T-cell (primary cell): Measurements from ENCODE around the gene TNRC6B. TPM values are rescaled to one million over a fixed set of nuclear protein-coding genes. Genes with fewer than 3 reads are reported as not detected.

Source experiments
- ATAC-seq, 4 experiments: fragments of 200-7000 bp in 3 of 4; fragments of 150-1000 bp in 1 of 4; cut with Tn5 transposase; replicated peaks in 1 of 4; 1 replicate in 3 of 4; 2 replicates in 1 of 4; pipeline ENCODE4 v1.10.0; 2021; ENCODE audit warnings: moderate library complexity in 3 of 4, mild to moderate bottlenecking in 2 of 4, moderate number of reproducible peaks in 1 of 4
- CTCF ChIA-PET, 2 donors: fragments of 300-600 bp; sonication (Branson Sonifier 250); formaldehyde crosslinking; loops; one replicate each; lab custom pipeline; 2022; ENCODE audit warnings: antibody characterized with exemption in 2 of 2; lab: Charles Lee
- POLR2A ChIA-PET, 2 donors: fragments of 300-600 bp; sonication (Branson Sonifier 250); formaldehyde crosslinking; loops; one replicate each; lab custom pipeline; 2022; ENCODE audit warnings: antibody characterized with exemption in 2 of 2; lab: Charles Lee
- DNase-seq, 35 experiments: peaks; one replicate each; pipeline versions ENCODE4 v3.0.0 to v3.0.0-alpha.2; 2013 to 2023
- H3K27ac ChIP-seq: one replicate; pipeline ENCODE4 v1.5.1; 2013; ENCODE audit warnings: low read length
- H3K27me3 ChIP-seq, 2 experiments: replicated peaks in 1 of 2; 1 replicate in 1 of 2; 2 replicates in 1 of 2; pipeline versions ENCODE4 v1.6.1 to v1.7.0; 2013; ENCODE audit warnings: low read length in 1 of 2, mixed read lengths in 1 of 2; ENCODE audit not compliant: control insufficient read depth in 2 of 2, insufficient read depth in 2 of 2; ENCODE audit errors: extremely low read depth in 1 of 2
- H3K36me3 ChIP-seq, 2 donors: 1 replicate in 1 of 2; 2 replicates in 1 of 2; pipeline versions ENCODE4 v1.6.1 to v1.7.0; 2013; ENCODE audit warnings: low read length in 1 of 2; ENCODE audit not compliant: control insufficient read depth in 2 of 2, insufficient read depth in 1 of 2; ENCODE audit errors: extremely low read depth in 1 of 2
- H3K4me1 ChIP-seq, 2 experiments: 1 replicate in 1 of 2; 2 replicates in 1 of 2; pipeline versions ENCODE4 v1.6.1 to v1.7.0; 2013; ENCODE audit warnings: low read length in 2 of 2, mixed read lengths in 1 of 2; ENCODE audit not compliant: insufficient read depth in 2 of 2, control insufficient read depth in 1 of 2; ENCODE audit errors: extremely low read depth in 1 of 2
- H3K4me3 ChIP-seq, 2 donors: 1 replicate in 1 of 2; 2 replicates in 1 of 2; pipeline versions ENCODE4 v1.5.1 to v1.7.0; 2013; ENCODE audit warnings: mild to moderate bottlenecking in 2 of 2, low read length in 1 of 2, moderate library complexity in 1 of 2; ENCODE audit not compliant: control insufficient read depth in 1 of 2; ENCODE audit errors: extremely low read depth in 1 of 2
- H3K9me3 ChIP-seq: 2 replicates; pipeline ENCODE4 v1.7.0; 2013
- H3K27ac Mint-ChIP-seq, 2 donors: one replicate each; pipeline ENCODE4 v1.8.0; 2020 to 2021; ENCODE audit warnings: mild to moderate bottlenecking in 2 of 2, mixed read lengths in 2 of 2
- H3K27me3 Mint-ChIP-seq, 2 donors: one replicate each; pipeline ENCODE4 v1.8.0; 2021 to 2022; ENCODE audit warnings: mixed read lengths in 2 of 2
- H3K36me3 Mint-ChIP-seq: one replicate; pipeline ENCODE4 v1.8.0; 2021; ENCODE audit warnings: mixed read lengths
- H3K4me1 Mint-ChIP-seq, 3 donors: one replicate each; pipeline ENCODE4 v1.8.0; 2020 to 2022; ENCODE audit warnings: mixed read lengths in 3 of 3, mild to moderate bottlenecking in 1 of 3
- H3K4me3 Mint-ChIP-seq, 3 donors: one replicate each; pipeline ENCODE4 v1.8.0; 2020 to 2022; ENCODE audit warnings: mild to moderate bottlenecking in 3 of 3, mixed read lengths in 3 of 3, moderate library complexity in 3 of 3
- H3K9me3 Mint-ChIP-seq, 3 donors: one replicate each; pipeline ENCODE4 v1.8.0; 2020 to 2022; ENCODE audit warnings: mixed read lengths in 3 of 3
- WGBS: methylation state at CpG from one replicate; pipeline ENCODE4 v1.1.5; 2013; ENCODE audit warnings: missing lambda C conversion rate; ENCODE audit not compliant: insufficient coverage; 5-methylcytosine and 5-hydroxymethylcytosine counted together
- total RNA-seq, 35 experiments: library from RNA in 6 of 35; stranded (reverse) in 6 of 35; fragments of 120-200 nt in 1 of 35; gene quantifications; one replicate each; pipeline versions ENCODE4 v1.2.1 to v1.2.4 and lab custom pipeline; 2013 to 2026

Gene TNRC6B
- total RNA-seq, 5 donors from 2014 or later (not counting 1 experiment from before 2014, with no cell fraction given), result 122 to 173 (median 143) TPM

DNA sequence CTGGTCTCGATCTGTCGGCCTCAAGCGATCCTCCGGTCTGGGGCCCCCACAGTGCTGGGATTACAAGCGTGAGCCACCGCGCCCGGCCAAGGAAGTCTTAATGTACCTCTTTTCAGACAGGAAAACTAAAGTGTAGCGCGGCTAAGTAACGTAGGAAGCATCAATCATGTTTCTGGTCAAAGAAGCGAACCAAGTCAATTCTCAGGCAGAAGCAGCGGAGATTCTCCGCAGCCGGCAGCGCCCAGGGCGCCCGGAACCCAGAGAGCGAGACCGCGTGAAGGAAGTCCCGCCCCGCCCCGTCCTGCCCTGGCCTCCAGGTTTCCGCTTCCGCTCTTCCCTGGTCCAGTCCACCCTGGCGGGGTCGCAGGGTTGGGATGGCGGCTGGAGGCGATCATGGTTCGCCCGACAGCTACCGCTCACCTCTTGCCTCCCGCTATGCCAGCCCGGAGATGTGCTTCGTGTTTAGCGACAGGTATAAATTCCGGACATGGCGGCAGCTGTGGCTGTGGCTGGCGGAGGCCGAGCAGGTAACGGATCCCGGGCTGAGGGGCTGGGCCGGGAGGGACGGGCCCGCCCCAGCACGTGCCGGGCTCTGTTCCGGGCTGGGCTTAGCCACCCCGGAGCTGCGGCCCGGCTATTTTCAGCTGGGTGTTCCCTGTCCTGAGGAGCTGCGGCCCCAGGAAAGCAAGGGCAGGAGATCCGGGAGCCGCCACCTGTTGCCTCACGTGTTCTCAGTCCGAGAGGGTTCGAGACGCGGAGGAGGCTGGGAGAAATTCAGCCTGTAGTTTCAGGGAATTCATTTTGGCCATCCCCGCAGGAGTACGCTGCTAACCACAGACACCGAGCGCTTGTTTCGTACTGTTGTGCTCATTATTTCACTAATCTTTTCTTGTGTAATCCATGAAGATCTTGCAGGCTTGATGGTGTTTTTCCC is 168.7 kb downstream of the TNRC6B start, which contains the start of gene ADSL:
Gene ADSL, plus strand, starts transcription at position 316 of the 934 bp plus-strand sequence. Its CDS starts 59 bp downstream, at position 375.
- Histone ChIP-seq H3K4me1 (peaks cover 32 to 60% of the 10 kb centered on the region in 2 experiments), H3K27me3 (no peaks in the 10 kb centered on the region), H3K36me3 (peaks cover 3 to 26% of the 10 kb centered on the region in 2 donors), H3K4me3 (peak within 1 kb of the TSS; percentile 81 to 96), H3K9me3 (no peaks in the 10 kb centered on the region), H3K27ac (peak within 1 kb of the TSS; percentile 85)
- under 1% methylated on average over 65 of the region's 65 CpGs for WGBS
- ATAC-seq, result peak; percentile 85 to 89 (median 87)
- ChIA-PET CTCF (interaction anchor here in 1 of 2 donors (0.6 to 4.4 kb wide), 9 partner anchors 12 to 1088 kb away, joined by 3 to 29 read pairs (median 5); partner anchors contain the start of gene TNRC6B), POLR2A (interaction anchor here (0.6 to 1.1 kb wide), 4 partner anchors 14 to 999 kb away, joined by 3 to 4 read pairs (median 4); no protein-coding TSS in a partner anchor)
- peak within 1 kb of the TSS; percentile 92 to 98 (median 97) for H3K4me3 Mint-ChIP-seq
- no peaks in the 10 kb centered on the region for H3K27me3 Mint-ChIP-seq
- DNase-seq, result peak; percentile 61 to 88 (median 76)
- peak within 1 kb of the TSS; percentile 98 to 99 for H3K27ac Mint-ChIP-seq
- peaks cover 8% of the 10 kb centered on the region for H3K36me3 Mint-ChIP-seq
- H3K4me1 Mint-ChIP-seq, result peaks cover 53 to 63% (median 58%) of the 10 kb centered on the region in 3 donors
- H3K9me3 Mint-ChIP-seq, result no peaks in the 10 kb centered on the region

DNA sequence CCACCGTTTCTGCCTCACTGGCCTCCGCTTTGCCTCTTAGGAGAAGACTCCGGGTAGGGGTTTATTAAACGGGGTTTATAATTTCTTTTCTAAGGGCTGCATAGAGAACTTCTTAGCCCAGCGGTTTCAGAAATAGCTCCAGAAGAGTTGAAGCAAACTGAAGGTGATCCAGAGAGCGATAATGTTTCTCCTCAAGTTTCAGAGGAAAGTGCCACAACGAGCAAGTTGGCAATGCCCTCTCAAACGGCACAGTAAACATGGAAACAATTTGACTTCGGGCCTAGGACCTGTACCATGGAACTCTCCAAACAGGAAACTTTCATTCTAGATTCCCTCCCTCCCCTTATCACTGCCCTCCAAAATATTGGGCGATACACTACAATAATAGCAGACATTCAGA is 169.6 kb downstream of the TNRC6B start:
- Histone ChIP-seq H3K4me3 (peak overlapping the region; percentile 81 to 96), H3K27ac (peak overlapping the region; percentile 85), H3K9me3 (no peaks in the 10 kb centered on the region), H3K4me1 (peaks cover 26 to 54% of the 10 kb centered on the region in 2 experiments), H3K36me3 (peaks cover 4 to 34% of the 10 kb centered on the region in 2 donors), H3K27me3 (no peaks in the 10 kb centered on the region)
- Mint-ChIP-seq H3K27ac (peak overlapping the region; percentile 98 to 99), H3K36me3 (peaks cover 11% of the 10 kb centered on the region), H3K4me3 (peak overlapping the region; percentile 92 to 98 (median 97)), H3K9me3 (no peaks in the 10 kb centered on the region), H3K27me3 (no peaks in the 10 kb centered on the region), H3K4me1 (peaks cover 45 to 54% (median 49%) of the 10 kb centered on the region in 3 donors)
- DNase-seq (no peak), ATAC-seq (no peak)
- POLR2A ChIA-PET, result interaction anchor here in 1 of 2 donors (0.6 to 1.4 kb wide), 2 partner anchors 303 to 1000 kb away, joined by 3 to 5 read pairs; no protein-coding TSS in a partner anchor
- WGBS, result 7% methylated on average over 6 of the region's 10 CpGs
- CTCF ChIA-PET, result interaction anchor here (0.5 to 4.4 kb wide), 18 partner anchors 22 to 814 kb away, joined by 3 to 29 read pairs (median 4); partner anchors contain the start of gene TNRC6B (in 1 of the 2)

DNA sequence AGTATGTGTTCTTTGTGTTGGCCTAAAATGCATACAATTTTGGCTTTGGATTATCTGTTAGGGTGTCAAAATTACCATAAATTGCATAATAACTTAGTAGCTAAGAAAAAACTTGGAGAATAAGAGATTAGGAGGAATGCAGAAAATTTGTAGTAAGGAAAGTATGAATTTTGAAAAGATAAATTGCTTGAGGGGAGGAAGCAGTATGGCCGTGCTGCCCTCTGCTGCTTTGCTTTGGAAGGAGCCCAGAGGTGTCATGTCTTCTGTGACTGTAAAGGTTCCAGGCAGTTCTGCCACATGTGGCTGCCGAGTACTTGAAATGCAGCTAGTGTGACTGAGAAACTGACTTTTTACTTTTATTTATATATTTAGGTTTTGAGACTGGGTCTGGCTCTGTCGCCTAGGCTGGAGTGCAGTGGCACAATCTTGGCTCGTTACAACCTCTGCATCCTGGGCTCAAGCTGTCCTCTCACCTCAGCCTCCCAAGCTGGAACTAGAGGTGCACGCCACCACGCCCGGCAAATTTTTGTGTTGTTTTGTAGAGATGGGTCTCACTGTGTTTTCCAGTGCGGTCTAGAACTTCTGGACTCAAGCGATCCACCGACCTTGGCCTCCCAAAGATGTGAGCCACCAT is 170.4 kb downstream of the TNRC6B start:
- peak overlapping the region; percentile 85 for H3K27ac ChIP-seq
- Mint-ChIP-seq H3K36me3 (peaks cover 15% of the 10 kb centered on the region), H3K27me3 (no peaks in the 10 kb centered on the region), H3K4me1 (peaks cover 36 to 48% (median 47%) of the 10 kb centered on the region in 3 donors), H3K27ac (peak overlapping the region; percentile 98 to 99), H3K9me3 (no peaks in the 10 kb centered on the region), H3K4me3 (peak overlapping the region; percentile 92 to 98 (median 97))
- peak overlapping the region in 1 of 2 donors; percentile 96 for H3K4me3 ChIP-seq
- no peaks in the 10 kb centered on the region for H3K9me3 ChIP-seq
- 0% methylated on average over 1 of the region's 10 CpGs for WGBS
- ATAC-seq (peak; percentile 25 to 44 (median 32)), DNase-seq (peak; percentile 42 to 84 (median 65))
- POLR2A ChIA-PET, result interaction anchor here (0.7 to 1.4 kb wide), 2 partner anchors 72 to 304 kb away, joined by 5 to 7 read pairs; no protein-coding TSS in a partner anchor
- CTCF ChIA-PET, result interaction anchor here (0.5 to 4.4 kb wide), 22 partner anchors 23 to 852 kb away, joined by 3 to 29 read pairs (median 4); partner anchors contain the start of gene TNRC6B (in 1 of the 2)
- H3K27me3 ChIP-seq, result no peaks in the 10 kb centered on the region
- peaks cover 17 to 47% of the 10 kb centered on the region in 2 experiments for H3K4me1 ChIP-seq
- H3K36me3 ChIP-seq, result peaks cover 4 to 42% of the 10 kb centered on the region in 2 donors

DNA sequence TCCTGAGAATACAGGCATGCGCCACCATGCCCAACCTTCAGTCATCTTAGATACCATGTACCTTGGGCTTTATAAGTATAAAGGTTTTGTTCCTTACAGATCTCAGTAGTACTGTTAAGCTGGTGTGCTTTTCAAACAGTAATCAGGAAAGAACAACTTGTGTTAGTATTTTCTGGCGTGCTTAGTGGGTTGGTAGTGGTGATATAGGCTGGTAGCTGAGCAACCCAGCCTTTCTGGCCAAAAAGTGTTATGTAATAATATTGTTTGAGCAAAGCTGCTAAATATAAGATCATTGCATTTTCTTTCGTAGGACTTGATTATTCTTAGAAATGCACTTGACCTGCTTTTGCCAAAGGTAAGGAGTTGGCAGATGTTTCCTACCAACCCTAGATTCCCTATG is 175.0 kb downstream of the TNRC6B start:
- no peaks in the 10 kb centered on the region for H3K9me3 ChIP-seq
- no peak overlapping the region for H3K27ac ChIP-seq
- ChIA-PET POLR2A (no interaction called here), CTCF (interaction anchor here (0.6 kb wide), 2 partner anchors 294 to 402 kb away, joined by 5 read pairs; no protein-coding TSS in a partner anchor)
- H3K36me3 Mint-ChIP-seq, result peaks cover 37% of the 10 kb centered on the region
- H3K4me1 Mint-ChIP-seq, result peaks cover 12 to 24% (median 19%) of the 10 kb centered on the region in 3 donors
- no peak overlapping the region for H3K4me3 ChIP-seq
- peaks cover 6 to 7% of the 10 kb centered on the region in 2 experiments for H3K4me1 ChIP-seq
- ATAC-seq, result no peak
- no peak overlapping the region for H3K4me3 Mint-ChIP-seq
- H3K27me3 ChIP-seq, result no peaks in the 10 kb centered on the region
- peaks cover 9 to 77% of the 10 kb centered on the region in 2 donors for H3K36me3 ChIP-seq
- H3K27ac Mint-ChIP-seq, result peak overlapping the region in 1 of 2 donors; percentile 52
- no peaks in the 10 kb centered on the region for H3K27me3 Mint-ChIP-seq
- no peak for DNase-seq
- WGBS, result no CpG with 5 or more reads among the region's 3 CpGs
- no peaks in the 10 kb centered on the region for H3K9me3 Mint-ChIP-seq

DNA sequence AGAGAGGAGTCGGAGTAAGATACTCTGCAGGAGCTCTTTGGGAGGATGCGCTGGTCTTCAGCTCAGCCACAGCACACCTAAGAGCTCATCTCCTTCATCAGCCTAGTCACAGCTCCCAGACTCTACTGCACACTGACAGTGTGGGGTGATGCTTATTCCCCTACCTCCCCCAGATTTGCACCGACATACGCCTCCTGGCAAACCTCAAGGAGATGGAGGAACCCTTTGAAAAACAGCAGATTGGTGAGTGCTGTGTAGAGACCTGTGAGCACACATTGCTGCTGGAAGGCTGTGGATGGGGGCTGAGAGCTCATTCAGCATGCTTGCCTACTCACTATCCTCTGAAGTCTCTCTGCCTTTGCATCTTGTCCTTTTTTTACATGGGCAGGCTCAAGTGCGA is 183.4 kb downstream of the TNRC6B start:
- Mint-ChIP-seq H3K4me3 (no peak overlapping the region), H3K9me3 (no peaks in the 10 kb centered on the region), H3K27me3 (no peaks in the 10 kb centered on the region), H3K4me1 (peaks cover 0 to 11% (median 0%) of the 10 kb centered on the region in 3 donors), H3K36me3 (peaks cover 70% of the 10 kb centered on the region), H3K27ac (no peak overlapping the region)
- Histone ChIP-seq H3K27ac (no peak overlapping the region), H3K36me3 (peaks cover 33 to 91% of the 10 kb centered on the region in 2 donors), H3K4me3 (no peak overlapping the region), H3K4me1 (no peaks in the 10 kb centered on the region), H3K9me3 (no peaks in the 10 kb centered on the region), H3K27me3 (no peaks in the 10 kb centered on the region)
- POLR2A ChIA-PET, result no interaction called here
- DNase-seq (no peak), ATAC-seq (no peak)
- WGBS, result 98% methylated on average over 3 of the region's 5 CpGs
- CTCF ChIA-PET, result no interaction called here
